ENCODE data around the gene MED16.

MED16 gene

DNA sequence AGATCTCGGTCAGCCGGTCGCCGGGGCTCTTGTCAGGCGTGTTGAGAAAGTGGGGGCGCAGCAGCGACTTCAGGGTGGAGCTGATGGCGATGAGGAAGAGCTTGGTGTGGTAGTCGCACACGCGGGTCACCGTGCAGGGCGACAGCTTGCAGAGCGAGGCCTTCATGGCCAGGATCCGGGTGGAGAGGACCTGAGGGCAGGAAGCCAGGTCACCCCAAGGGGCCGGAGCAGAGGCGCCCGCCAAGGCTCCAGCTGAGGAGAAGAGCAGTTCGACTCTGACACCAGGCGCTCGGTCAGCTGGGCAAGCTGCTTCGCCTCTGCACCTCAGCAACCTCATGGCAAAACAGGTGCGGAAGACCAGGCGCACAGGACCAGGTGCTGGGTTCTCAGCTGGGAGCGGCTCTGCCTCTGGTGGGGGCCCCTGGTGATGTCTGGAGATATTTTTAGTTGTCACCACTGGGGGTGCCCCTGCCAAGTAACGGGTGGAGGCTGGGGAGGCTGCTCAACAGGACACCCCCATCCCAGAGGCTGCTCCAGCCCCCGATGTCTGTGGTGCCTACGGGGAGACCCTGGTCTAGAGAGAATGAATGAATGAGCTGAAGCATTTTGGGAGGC lies 17.6 kb downstream of the MED16 start:
- no peak for DNase-seq

- DNase-seq, result no peak
Measured at GRCh38 chr19:873561-874041, 19.4 kb downstream of the MED16 start.

- peak in 2 of 56 donors; percentile 11 to 17 for DNase-seq
Measured at GRCh38 chr19:873084-873483, 19.9 kb downstream of the MED16 start.

DNA sequence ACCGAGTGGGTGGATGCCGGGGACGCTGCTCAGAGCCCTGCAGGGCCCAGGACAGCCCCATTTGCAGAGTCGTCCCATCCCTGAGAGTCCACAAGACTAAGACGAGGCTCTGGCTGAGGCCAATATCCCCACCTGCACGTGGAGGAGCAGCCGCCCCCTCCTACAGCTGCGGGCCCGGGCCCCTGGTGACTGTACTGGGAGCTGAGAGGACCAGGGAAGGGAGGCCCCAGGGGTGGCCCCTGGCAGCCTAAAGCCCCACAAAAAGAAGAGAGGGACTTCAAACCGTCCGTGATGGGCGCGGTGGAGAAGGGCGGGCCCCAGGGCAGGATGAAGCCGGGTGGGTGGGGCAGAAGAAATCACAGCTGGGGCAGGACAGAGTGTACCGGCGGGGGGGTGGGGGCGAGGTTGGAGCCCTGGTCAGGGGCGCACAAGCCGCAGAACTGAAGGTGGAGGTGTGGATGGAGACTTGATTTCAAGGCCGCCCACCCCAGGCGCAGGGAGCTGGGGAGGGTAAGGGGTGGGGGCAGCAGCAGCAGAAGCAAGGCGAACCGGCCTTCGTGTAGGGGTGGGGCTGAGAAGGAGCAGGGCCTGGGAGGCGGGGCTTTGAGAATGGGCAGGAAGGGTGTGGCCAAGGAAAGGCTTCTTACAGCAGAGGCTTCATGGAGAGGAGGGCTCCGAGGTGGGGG lies 20.6 kb downstream of the MED16 start:
- DNase-seq, result no peak

- DNase-seq, result peak in 2 of 56 donors; percentile 6 to 33
Measured at GRCh38 chr19:871446-872265, 21.3 kb downstream of the MED16 start.

DNA sequence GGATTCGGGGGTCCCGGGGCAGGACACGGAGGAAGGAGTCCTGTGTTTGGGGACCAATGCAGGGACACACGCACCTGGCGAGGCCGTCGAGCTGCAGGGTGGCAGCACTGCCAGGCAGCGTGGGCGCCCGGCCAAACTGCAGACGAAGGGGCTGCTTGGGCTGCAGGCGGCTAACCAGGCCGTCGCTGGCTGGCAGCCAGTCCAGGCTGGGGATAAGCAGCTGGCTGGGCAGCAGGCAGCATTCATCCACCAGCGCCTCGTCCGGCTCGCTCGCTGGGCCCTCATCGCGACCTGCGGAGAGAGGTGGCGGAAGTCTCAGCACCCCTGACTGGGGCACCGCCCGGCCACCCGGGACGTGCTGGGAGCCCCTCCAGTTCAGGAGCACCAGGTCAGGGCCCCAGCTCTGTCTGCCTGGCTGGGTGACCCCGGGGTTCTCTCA lies 22.0 kb downstream of the MED16 start:
- peak in 17 of 56 donors; percentile 4 to 58 (median 31) for DNase-seq

DNA sequence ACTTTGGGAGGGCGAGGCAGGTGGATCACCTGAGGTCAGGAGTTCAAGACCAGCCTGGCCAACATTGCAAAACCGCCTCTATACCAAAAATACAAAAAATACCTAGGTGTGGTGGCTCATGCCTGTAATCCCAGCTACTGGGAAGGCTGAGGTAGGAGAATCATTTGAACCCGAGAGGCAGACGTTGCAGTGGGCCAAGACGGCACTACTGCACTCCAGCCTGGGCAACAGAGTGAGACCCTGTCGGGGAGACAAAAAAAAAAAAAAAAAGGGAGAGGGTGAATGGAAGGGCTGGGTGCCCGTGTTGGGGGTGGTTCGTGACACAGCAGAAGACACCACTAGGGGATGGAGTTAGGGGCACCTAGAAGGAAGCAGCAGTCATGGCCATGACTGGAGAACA lies 22.7 kb downstream of the MED16 start:
- no peak for DNase-seq

GRCh38 chr19:869245-870177 lies 23.5 kb downstream of the MED16 start:
- peak in 3 of 56 donors; percentile 15 to 29 (median 17) for DNase-seq

DNA sequence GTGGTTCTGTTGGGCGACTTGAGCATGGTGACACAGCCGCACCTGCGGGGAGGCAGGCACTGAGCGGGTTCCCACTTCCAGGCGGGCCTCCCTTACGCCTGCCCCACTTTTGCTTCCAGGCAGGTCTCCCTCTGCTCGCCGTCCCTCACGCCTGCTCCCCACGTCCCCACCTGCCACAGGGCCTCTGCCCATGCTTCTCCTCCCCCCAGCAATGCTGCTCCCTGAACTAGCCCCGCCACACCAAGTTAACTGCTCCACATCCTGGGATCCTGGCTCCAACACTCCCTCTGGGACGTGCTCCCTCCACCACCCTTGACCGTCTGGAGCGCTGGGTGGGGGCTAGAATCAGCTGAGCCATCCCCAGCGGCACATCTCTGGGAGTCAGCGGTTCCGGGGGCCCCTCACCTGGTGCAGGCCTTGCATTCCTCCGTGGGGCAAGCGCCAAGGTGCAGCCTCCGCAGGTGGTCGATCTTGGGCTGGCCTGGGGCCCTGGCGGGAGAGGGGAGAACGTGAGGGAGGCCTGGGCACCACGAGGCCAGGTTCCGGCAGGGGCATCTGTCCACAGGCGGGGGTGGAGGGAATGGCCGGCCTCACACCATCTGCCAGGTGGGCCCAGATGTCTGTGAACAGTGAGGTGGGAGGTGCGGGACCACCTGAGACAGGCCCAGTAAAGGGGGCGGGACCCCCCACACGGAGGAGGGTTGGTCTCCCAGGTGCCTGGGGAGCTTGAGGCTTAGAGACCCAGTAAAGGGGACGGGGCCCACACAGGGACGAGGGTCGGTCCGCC lies 24.3 kb downstream of the MED16 start:
- no peak for DNase-seq

GRCh38 chr19:867855-868457 lies 25.0 kb downstream of the MED16 start:
- no peak for DNase-seq

GRCh38 chr19:867301-867793 lies 25.6 kb downstream of the MED16 start:
- peak in 1 of 56 donors; percentile 21 for DNase-seq

DNA sequence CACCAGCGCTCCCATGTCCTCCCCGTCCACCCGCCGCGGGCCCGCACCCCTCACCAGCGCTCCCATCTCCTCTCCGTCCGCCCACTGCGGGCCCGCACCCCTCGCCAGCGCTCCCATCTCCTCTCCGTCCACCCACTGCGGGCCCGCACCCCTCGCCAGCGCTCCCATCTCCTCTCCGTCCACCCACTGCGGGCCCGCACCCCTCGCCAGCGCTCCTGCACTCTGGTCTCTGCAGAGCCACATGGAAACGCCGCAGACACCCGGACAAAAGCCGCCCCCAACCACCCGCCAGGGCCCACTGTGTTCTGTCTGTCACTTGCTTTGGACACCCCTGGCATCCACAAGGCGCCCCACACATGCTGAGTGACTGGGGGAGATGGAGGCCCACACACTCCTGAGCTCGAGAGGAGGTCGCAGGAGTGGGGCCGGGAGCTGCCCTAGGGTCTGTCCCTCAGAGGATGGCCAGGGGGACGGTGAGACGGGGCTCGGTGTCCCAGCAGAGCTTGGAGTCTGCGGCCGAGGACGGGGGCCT lies 26.2 kb downstream of the MED16 start:
- no peak for DNase-seq

GRCh38 chr19:863315-863620 lies 29.7 kb downstream of the MED16 start:
- DNase-seq, result no peak

DNA sequence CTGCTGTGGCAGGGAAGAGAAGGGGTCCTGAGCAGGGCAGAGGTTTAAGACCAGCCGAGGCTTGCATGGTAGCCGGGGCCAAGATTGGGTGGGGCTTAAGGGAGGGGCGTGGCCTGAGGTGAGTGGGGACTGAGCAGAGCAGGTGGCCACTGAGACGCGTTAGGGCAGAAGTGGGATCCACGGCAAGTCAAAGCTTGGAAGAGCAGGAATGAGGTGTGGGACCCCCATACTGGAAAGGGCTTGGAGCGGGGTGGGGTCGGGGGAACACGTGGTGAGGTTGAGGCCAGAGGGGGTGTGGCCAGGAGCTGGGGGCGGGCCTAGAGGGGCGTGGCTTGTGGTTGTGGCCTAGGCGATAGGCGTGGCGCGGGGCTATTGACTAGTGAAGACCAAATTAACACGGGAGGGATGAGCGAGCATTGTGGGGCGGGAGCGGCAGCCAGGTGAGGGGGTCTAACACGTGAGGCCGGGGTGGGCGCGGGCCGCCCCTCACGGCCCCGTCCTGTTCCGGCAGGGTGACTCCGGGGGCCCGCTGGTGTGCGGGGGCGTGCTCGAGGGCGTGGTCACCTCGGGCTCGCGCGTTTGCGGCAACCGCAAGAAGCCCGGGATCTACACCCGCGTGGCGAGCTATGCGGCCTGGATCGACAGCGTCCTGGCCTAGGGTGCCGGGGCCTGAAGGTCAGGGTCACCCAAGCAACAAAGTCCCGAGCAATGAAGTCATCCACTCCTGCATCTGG lies 30.2 kb downstream of the MED16 start:
- peak in 4 of 56 donors; percentile 19 to 55 (median 34) for DNase-seq

- peak in 6 of 56 donors; percentile 6 to 63 (median 28) for DNase-seq
Measured at GRCh38 chr19:861756-862580, 31.0 kb downstream of the MED16 start.

GRCh38 chr19:861141-861755 lies 31.7 kb downstream of the MED16 start:
- no peak for DNase-seq

Measured in nucleus accumbens (tissue), 56 donors.